ENCODE results near the gene COMMD10. TPM values are rescaled to one million over a fixed set of nuclear protein-coding genes. Genes with fewer than 3 reads are reported as not detected.

COMMD10 gene
- polyA plus RNA-seq, 10 donors: 25.0 to 37.7 (median 30.8) TPM

DNA sequence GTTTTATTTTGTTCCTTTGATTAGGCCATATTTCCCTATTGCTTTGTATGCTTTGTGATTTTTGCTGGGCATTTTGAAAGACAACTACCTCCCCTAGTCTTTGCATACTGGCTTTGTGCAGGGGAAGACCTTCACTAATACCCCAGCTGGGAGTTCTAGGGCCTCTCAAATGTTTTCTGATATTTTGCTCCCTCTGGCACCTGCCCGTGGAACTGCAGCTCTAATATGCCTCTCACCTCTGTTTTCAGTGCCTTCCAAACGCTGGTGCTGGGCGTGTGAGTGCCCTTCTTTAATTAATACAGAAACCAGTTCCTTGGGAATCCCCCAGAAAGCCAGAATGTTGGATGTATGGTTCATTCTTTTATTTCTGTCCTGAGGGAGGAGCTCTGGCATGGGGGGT, 204.5 kb downstream of the COMMD10 start:
- no peak for DNase-seq

GRCh38 chr5:116291271-116291670, 206.4 kb downstream of the COMMD10 start:
- peak in 1 of 3 donors; percentile 8 for DNase-seq

DNA sequence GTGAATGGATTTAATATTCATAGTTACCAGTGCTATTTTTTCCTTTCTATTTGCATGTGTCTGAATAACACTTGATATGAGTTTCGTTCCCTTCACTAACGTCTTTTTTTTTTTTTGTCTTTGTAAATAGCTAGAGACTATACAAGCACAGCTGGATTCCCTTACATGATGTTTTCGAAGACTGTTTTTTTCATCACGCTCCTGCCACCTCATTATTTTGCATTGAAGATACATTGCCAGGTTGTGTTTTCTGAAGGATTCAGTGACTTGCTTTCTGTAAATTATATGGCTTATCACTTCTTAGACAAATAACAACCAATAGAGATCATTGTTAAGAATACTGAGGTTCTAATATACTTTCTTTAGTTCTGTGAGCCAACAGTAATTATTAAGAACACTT, 207.5 kb downstream of the COMMD10 start:
- DNase-seq: no peak

DNA sequence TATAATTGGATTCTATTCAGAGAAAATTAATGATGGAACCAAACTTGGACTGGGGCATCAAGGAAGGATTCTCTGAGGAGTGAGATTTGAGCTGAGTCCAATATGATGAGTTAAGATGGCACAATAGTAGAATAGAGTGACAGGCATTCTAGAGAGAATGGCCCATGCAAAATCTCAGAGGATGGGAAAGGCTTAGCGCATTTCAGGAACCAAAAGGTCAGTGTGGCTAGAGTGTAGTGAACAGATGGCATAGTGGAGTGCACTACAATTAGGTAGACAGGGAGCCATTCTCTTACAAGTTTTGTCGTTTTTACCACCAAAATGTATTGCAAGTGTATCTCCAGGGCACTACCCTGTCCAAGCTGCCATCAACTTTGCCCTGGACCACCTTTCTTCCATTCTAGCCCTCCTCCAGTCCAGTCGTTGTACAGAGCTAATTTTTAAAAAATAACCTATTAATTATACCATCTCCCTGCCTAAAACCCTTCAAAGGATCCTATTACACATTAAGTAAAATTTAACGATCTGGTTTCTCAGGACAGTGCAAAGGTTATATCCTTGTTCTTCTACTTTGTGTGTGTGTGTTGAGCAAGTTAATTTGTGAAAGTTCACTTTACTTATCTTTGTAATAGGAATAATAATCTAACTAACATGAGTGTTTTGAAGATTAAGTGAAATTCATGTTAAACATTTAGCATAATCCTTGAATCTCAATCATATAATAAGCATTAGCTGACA, 211.7 kb downstream of the COMMD10 start:
- DNase-seq: no peak

- DNase-seq: no peak
Measured at GRCh38 chr5:116297296-116297814, 212.5 kb downstream of the COMMD10 start.

DNA sequence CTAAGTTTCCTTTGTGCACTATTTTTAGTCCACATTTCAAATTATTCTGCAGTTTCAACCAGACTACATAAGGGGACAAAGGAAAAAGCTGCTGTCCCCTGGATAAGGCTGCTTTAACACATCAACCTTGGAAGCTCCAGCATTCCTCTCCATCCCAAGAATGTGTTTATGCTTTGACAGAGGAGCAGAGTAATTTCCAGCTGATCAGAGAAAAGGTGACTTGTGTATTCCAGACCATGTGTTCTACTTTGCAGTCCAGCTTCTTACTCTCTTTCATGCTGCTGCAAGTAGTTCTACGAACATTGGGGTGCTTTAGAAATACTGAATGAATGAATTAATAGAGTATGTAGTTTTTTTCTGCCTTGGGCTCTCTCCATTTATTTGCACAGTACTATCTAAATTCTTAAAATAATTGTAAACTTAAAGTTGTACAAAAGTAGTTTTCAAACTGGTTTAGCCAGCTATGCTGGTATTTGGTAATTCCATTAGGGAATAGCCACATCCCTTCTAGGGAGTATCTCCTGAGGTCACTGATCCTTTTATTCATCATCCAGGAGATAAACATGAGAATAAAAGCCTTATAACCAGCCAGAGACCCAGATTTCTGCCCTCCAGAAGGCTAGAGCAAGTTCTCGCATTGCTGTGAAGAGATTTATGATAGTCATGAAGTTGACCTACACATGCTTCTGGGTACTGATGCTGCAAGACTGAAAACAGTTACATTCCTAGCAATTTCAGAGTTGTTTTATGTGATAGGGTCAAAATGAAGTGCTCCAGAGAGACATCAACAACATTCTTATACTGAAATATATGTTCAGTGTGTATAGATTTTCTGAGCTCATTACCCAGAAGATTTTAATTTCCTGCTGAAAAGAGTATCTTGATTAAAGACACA, 215.2 kb downstream of the COMMD10 start:
- DNase-seq: peak in 1 of 3 donors; percentile 11

DNA sequence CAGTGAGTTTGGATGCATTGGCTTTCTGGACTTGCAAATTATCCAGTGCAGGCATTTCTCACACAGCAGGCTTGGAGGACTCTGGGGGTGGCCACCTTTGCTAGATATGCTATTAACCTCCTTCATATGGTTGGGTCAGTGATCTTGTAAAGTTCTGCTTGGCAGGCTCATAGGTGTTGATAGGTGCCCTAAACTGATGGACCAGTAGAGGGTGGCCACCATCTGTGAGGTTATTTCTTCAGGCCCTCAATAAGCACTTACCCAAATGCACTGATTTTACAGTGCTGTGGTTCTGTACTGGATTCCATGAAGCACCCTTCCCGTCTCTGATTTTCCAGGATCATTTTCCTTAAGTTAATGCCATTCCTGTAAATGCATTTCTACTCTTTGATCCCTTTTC, 216.3 kb downstream of the COMMD10 start:
- DNase-seq: no peak

- DNase-seq: no peak
Measured at GRCh38 chr5:116303340-116303739, 218.5 kb downstream of the COMMD10 start.

- DNase-seq: no peak
Measured at GRCh38 chr5:116303810-116304209, 219.0 kb downstream of the COMMD10 start.

GRCh38 chr5:116305899-116306298, 221.1 kb downstream of the COMMD10 start:
- no peak for DNase-seq

DNA sequence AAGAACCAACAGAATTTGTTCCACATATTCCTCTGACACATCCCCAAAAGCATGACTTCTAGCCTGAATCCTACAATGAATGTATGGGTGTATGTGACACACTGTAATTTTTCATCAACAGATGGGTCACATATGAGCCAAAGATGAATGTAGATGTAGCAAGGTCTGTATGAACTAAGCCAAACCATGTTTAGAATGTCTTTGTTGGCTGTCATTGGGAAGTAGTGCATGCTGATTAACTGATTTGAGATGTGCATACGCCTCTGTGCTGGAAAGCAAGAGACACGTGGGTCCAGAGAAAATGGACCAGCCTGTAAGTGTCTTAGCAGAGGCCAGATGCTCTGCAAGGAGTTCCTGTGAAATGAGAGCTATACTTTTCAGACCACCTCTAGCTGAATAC, 222.0 kb downstream of the COMMD10 start:
- no peak for DNase-seq

- no peak for DNase-seq
Measured at GRCh38 chr5:116308391-116308790, 223.6 kb downstream of the COMMD10 start.

GRCh38 chr5:116313366-116313765, 228.5 kb downstream of the COMMD10 start:
- no peak for DNase-seq

- no peak for DNase-seq
Measured at GRCh38 chr5:116315531-116315930, 230.7 kb downstream of the COMMD10 start.

GRCh38 chr5:116318091-116318854, 233.4 kb downstream of the COMMD10 start:
- DNase-seq: no peak

- peak in 1 of 3 donors; percentile 12 for DNase-seq
Measured at GRCh38 chr5:116320486-116320885, 235.7 kb downstream of the COMMD10 start.

GRCh38 chr5:116329503-116329902, 244.7 kb downstream of the COMMD10 start:
- DNase-seq: no peak

GRCh38 chr5:116340799-116341198, 256.0 kb downstream of the COMMD10 start:
- no peak for DNase-seq
